K562 (cell line): ENCODE results near the gene ZFPM1. TPM values are rescaled to one million over a fixed set of nuclear protein-coding genes. Genes with fewer than 3 reads are reported as not detected.

ENCODE experiments used
- ATF1 ChIP-seq, 2 experiments: fragments of 450-650 bp in 1 of 2; IDR thresholded peaks; 2 replicates each; pipeline ENCODE4 v1.6.1; 2016; ENCODE audit warnings: missing compliant biosample characterization in 1 of 2, missing genetic modification characterization in 1 of 2
- CC2D1A ChIP-seq: fragments of 450-650 bp; IDR thresholded peaks from 2 replicates; pipeline ENCODE4 v1.6.1; 2017; ENCODE audit warnings: mild to moderate bottlenecking
- CCNT2 ChIP-seq: IDR thresholded peaks from 2 replicates; pipeline ENCODE4 v1.6.1; 2011; ENCODE audit warnings: borderline replicate concordance, low read depth, mild to moderate bottlenecking, moderate library complexity, mixed read lengths, low read length; ENCODE audit not compliant: insufficient read length; ENCODE audit errors: extremely low read depth
- FOXP4 ChIP-seq: sonication (generic); formaldehyde crosslinking; IDR thresholded peaks from 2 replicates; pipeline ENCODE4 v1.8.0; 2022; ENCODE audit warnings: mild to moderate bottlenecking, missing genetic modification reagents, borderline replicate concordance
- HDGF ChIP-seq: fragments of 450-650 bp; IDR thresholded peaks from 2 replicates; pipeline ENCODE4 v1.6.1; 2016
- IFI16 ChIP-seq: fragments of 250-450 bp; sonication (Bioruptor Pico); IDR thresholded peaks from 2 replicates; pipeline ENCODE4 v2.1.2; 2022; ENCODE audit warnings: mild to moderate bottlenecking, inconsistent platforms
- MBD1 ChIP-seq: fragments of 250-450 bp; sonication (Bioruptor Pico); IDR thresholded peaks from 2 replicates; pipeline ENCODE4 v1.8.0; 2022; ENCODE audit warnings: inconsistent platforms
- SRSF1 ChIP-seq: fragments of 200-400 bp; formaldehyde crosslinking; IDR thresholded peaks from 2 replicates; pipeline ENCODE4 v1.6.1; 2017; ENCODE audit warnings: mild to moderate bottlenecking, low read depth, low read length, moderate library complexity
- TCF3 ChIP-seq: sonication (generic); formaldehyde crosslinking; IDR thresholded peaks from 2 replicates; pipeline ENCODE4 v1.4.0; 2020; ENCODE audit warnings: mild to moderate bottlenecking, missing genetic modification reagents
- TEAD2 ChIP-seq: fragments of 450-650 bp; IDR thresholded peaks from 2 replicates; pipeline ENCODE4 v1.6.1; 2016; ENCODE audit warnings: missing genetic modification characterization, control low read depth, missing compliant biosample characterization
- TEAD4 ChIP-seq, 2 experiments: sonication (generic) in 1 of 2; formaldehyde crosslinking in 1 of 2; IDR thresholded peaks; 2 replicates each; pipeline versions ENCODE4 v1.6.1 to v1.8.0; 2012 to 2022; ENCODE audit warnings: borderline replicate concordance in 1 of 2, inconsistent platforms in 1 of 2, low read length in 1 of 2, mild to moderate bottlenecking in 1 of 2, missing genetic modification reagents in 1 of 2
- YY1 ChIP-seq, 3 experiments: IDR thresholded peaks; 2 replicates each; pipeline ENCODE4 v1.6.1; 2011; ENCODE audit warnings: low read length in 2 of 3, mild to moderate bottlenecking in 2 of 3, moderate library complexity in 2 of 3, borderline replicate concordance in 1 of 3, control low read depth in 1 of 3, low read depth in 1 of 3; ENCODE audit not compliant: insufficient read depth in 3 of 3, insufficient replicate concordance in 2 of 3, control insufficient read depth in 1 of 3, insufficient read length in 1 of 3; ENCODE audit errors: extremely low read depth in 1 of 3
- ZNF583 ChIP-seq: fragments of 250-450 bp; sonication (Bioruptor Pico); IDR thresholded peaks from 2 replicates; pipeline ENCODE4 v1.4.0; 2020
- polyA plus RNA-seq, 8 experiments: library from polyadenylated mRNA; depleted of rRNA in 4 of 8; stranded (reverse) in 5 of 8; unstranded in 3 of 8; fragments of >200 nt; fragmentation: Nextera tagmentation in 2 of 8; fragmentation: Illumina TruSeq in 1 of 8; extraction: Ambion mirVana in 2 of 8; extraction: Trizol in 1 of 8; gene quantifications; 2 replicates each; pipeline versions ENCODE4 v1.2.1 to v1.2.3, GENCODE V29; 2011 to 2014; ENCODE audit warnings: inconsistent platforms in 1 of 8, missing spikeins in 1 of 8
- total RNA-seq, 7 experiments: library from RNA; depleted of rRNA in 6 of 7; stranded (reverse); fragments of >200 nt in 6 of 7; fragmentation: Illumina TruSeq in 2 of 7; extraction: Trizol in 2 of 7; gene quantifications; 2 replicates each; pipeline versions ENCODE4 v1.2.1 to v1.2.3, GENCODE V29; 2011 to 2021; ENCODE audit warnings: low replicate concordance in 1 of 7
- TF ChIP-seq, protein P1 (sequence below): fragments of 450-650 bp; formaldehyde crosslinking; IDR thresholded peaks from 2 replicates; pipeline ENCODE4 v1.4.0; 2020; ENCODE audit warnings: mild to moderate bottlenecking, moderate library complexity
- TF ChIP-seq, protein P2 (sequence below): fragments of 450-650 bp; IDR thresholded peaks from 2 replicates; pipeline ENCODE4 v1.6.1; 2018; ENCODE audit not compliant: partially characterized antibody

Gene ZFPM1
- total and polyA plus RNA-seq, 9 of the 15 experiments (the other 6 are each of a cell fraction or from before 2014, with no cell fraction given) = 0.03 to 35.9 (median 1.4) TPM

DNA sequence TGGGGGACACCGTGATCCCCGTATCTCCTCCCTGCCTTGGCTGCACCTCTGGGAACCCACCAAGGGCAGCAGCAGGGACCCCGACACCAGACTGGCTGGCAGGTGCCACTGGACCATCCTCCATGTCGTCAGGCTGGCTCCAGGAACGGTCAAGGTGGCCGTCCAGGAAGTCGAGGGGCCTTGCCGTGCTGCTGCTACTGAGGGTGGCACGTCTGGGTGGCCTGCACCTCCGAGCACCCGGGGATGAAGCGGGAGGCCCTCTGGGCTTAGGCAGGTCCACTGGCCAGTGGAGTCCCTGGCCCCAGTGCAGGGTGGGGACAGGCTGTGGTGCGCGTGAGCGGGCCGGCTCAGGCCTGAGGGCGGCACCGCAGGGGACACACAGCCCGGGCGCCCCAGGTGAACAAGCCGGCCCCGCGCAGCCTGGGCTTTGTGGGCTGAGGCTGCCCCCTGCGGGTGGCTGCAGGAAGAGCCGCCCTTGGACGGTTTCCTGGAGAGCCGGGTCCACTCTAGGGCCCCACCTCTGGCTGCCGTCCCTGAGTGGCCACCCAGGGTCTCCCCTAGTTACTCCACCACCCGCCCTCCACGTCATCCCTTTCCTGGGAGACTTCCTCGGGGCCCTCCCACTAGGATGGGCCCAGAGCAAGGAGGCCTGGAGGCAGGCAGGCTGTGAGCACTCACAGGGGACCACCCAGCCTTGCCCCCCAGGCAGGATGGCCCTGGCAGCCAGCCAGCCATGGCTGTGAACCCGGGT, 74.3 kb downstream of the ZFPM1 start (continued):
- TF ChIP-seq MBD1 (CRISPR knock-in tag) (no peak), TEAD2 (tag) (no peak), ATF1 (CRISPR knock-in tag; IDR thresholded peaks at IDR 0.05) (no peak), ATF1 (tag; IDR thresholded peaks at IDR 0.05) (peak; percentile 33; the same call in 1 of the 2 replicates), YY1 (IDR thresholded peaks at IDR 0.05; ENCODE audit: borderline replicate concordance in 1 of 3, control insufficient read depth in 1 of 3, extremely low read depth in 1 of 3, insufficient read depth in 3 of 3, insufficient read length in 1 of 3, insufficient replicate concordance in 2 of 3, low read depth in 1 of 3, low read length in 2 of 3) (peak in 2 of 3 experiments; percentile 13 to 15), FOXP4 (CRISPR knock-in tag) (no peak), CC2D1A (peak; percentile 79), CCNT2 (peak; percentile 38), SRSF1 (no peak), HDGF (0 out of 2 replicates have a peak, but pooled peaks have one; percentile 58), TEAD4 (IDR thresholded peaks at IDR 0.05; ENCODE audit: low read length) (no peak), TEAD4 (CRISPR knock-in tag; IDR thresholded peaks at IDR 0.05; ENCODE audit: borderline replicate concordance) (no peak), IFI16 (CRISPR knock-in tag) (no peak), TCF3 (CRISPR knock-in tag) (no peak), ZNF583 (CRISPR knock-in tag) (peak; percentile 47; the same call in 1 of the 2 replicates)
- TF ChIP-seq, protein P1, sequence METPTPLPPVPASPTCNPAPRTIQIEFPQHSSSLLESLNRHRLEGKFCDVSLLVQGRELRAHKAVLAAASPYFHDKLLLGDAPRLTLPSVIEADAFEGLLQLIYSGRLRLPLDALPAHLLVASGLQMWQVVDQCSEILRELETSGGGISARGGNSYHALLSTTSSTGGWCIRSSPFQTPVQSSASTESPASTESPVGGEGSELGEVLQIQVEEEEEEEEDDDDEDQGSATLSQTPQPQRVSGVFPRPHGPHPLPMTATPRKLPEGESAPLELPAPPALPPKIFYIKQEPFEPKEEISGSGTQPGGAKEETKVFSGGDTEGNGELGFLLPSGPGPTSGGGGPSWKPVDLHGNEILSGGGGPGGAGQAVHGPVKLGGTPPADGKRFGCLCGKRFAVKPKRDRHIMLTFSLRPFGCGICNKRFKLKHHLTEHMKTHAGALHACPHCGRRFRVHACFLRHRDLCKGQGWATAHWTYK (CRISPR knock-in tag) = peak; percentile 77; the same call in 1 of the 2 replicates
- TF ChIP-seq, protein P2, sequence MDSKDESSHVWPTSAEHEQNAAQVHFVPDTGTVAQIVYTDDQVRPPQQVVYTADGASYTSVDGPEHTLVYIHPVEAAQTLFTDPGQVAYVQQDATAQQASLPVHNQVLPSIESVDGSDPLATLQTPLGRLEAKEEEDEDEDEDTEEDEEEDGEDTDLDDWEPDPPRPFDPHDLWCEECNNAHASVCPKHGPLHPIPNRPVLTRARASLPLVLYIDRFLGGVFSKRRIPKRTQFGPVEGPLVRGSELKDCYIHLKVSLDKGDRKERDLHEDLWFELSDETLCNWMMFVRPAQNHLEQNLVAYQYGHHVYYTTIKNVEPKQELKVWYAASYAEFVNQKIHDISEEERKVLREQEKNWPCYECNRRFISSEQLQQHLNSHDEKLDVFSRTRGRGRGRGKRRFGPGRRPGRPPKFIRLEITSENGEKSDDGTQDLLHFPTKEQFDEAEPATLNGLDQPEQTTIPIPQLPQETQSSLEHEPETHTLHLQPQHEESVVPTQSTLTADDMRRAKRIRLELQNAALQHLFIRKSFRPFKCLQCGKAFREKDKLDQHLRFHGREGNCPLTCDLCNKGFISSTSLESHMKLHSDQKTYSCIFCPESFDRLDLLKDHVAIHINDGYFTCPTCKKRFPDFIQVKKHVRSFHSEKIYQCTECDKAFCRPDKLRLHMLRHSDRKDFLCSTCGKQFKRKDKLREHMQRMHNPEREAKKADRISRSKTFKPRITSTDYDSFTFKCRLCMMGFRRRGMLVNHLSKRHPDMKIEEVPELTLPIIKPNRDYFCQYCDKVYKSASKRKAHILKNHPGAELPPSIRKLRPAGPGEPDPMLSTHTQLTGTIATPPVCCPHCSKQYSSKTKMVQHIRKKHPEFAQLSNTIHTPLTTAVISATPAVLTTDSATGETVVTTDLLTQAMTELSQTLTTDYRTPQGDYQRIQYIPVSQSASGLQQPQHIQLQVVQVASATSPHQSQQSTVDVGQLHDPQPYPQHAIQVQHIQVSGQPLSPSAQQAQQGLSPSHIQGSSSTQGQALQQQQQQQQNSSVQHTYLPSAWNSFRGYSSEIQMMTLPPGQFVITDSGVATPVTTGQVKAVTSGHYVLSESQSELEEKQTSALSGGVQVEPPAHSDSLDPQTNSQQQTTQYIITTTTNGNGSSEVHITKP = peak; percentile 21
